NCI-H524 (cell line): ENCODE data around the gene LAMB1.
"Not testable (repeated sequence)": the region's sequence is repeated elsewhere in the genome, so short reads cannot be mapped to it uniquely, and the experiment has no call there.

Source experiments
- DNase-seq, 2 experiments: peaks; one replicate each; lab custom pipeline; 2025; lab: John Stamatoyannopoulos, UW

The LAMB1 gene

GRCh38 chr7:107917763-107918651, 85.0 kb downstream of the LAMB1 start:
- no peak for DNase-seq

GRCh38 chr7:107915541-107915940, 87.4 kb downstream of the LAMB1 start:
- DNase-seq, result no peak

- DNase-seq, result no peak
These were observed 88.1 kb downstream of the LAMB1 start for GRCh38 chr7:107914831-107915230.

- DNase-seq, result no peak
These were observed 89.1 kb downstream of the LAMB1 start for GRCh38 chr7:107913851-107914250.

GRCh38 chr7:107911981-107912380, 91.0 kb downstream of the LAMB1 start:
- DNase-seq, result no peak

- no peak for DNase-seq
These were observed 93.5 kb downstream of the LAMB1 start for GRCh38 chr7:107909445-107909844.

GRCh38 chr7:107907790-107908189, 95.2 kb downstream of the LAMB1 start:
- DNase-seq, result no peak

- DNase-seq, result no peak
These were observed 100.6 kb downstream of the LAMB1 start for GRCh38 chr7:107902381-107902780.

- DNase-seq, result no peak
These were observed 102.4 kb downstream of the LAMB1 start for GRCh38 chr7:107900496-107901015.

- DNase-seq, result no peak
These were observed 103.9 kb downstream of the LAMB1 start for GRCh38 chr7:107898997-107899594.

GRCh38 chr7:107892367-107892741, 110.6 kb downstream of the LAMB1 start:
- DNase-seq, result not testable (repeated sequence)

- no peak for DNase-seq
These were observed 111.2 kb downstream of the LAMB1 start for GRCh38 chr7:107891636-107892366.

- DNase-seq, result peak; percentile 71 to 89
These were observed 111.9 kb downstream of the LAMB1 start, which contains the start of gene DLD for GRCh38 chr7:107890962-107891635. Gene DLD, plus strand, starts transcription at chr7:107891183. Its CDS starts 68 bp downstream, at chr7:107891251.

- peak in 1 of 2 experiments; percentile 64 for DNase-seq
These were observed 112.4 kb downstream of the LAMB1 start for GRCh38 chr7:107890493-107890961.

GRCh38 chr7:107889992-107890391, 113.0 kb downstream of the LAMB1 start:
- DNase-seq, result no peak

GRCh38 chr7:107887827-107888226, 115.1 kb downstream of the LAMB1 start:
- not testable (repeated sequence) for DNase-seq

- no peak for DNase-seq
These were observed 118.7 kb downstream of the LAMB1 start for GRCh38 chr7:107884066-107884818.

- peak; percentile 89 to 94 for DNase-seq
These were observed 120.2 kb downstream of the LAMB1 start for GRCh38 chr7:107882766-107883165.

GRCh38 chr7:107879400-107880035, 123.4 kb downstream of the LAMB1 start:
- peak; percentile 8 to 53 for DNase-seq

- DNase-seq, result no peak
These were observed 124.3 kb downstream of the LAMB1 start for GRCh38 chr7:107878636-107879035.
